ENCODE data around the gene HSPA5.
"Not testable (repeated sequence)": the region's sequence is repeated elsewhere in the genome, so short reads cannot be mapped to it uniquely, and the experiment has no call there.

The HSPA5 gene

DNA sequence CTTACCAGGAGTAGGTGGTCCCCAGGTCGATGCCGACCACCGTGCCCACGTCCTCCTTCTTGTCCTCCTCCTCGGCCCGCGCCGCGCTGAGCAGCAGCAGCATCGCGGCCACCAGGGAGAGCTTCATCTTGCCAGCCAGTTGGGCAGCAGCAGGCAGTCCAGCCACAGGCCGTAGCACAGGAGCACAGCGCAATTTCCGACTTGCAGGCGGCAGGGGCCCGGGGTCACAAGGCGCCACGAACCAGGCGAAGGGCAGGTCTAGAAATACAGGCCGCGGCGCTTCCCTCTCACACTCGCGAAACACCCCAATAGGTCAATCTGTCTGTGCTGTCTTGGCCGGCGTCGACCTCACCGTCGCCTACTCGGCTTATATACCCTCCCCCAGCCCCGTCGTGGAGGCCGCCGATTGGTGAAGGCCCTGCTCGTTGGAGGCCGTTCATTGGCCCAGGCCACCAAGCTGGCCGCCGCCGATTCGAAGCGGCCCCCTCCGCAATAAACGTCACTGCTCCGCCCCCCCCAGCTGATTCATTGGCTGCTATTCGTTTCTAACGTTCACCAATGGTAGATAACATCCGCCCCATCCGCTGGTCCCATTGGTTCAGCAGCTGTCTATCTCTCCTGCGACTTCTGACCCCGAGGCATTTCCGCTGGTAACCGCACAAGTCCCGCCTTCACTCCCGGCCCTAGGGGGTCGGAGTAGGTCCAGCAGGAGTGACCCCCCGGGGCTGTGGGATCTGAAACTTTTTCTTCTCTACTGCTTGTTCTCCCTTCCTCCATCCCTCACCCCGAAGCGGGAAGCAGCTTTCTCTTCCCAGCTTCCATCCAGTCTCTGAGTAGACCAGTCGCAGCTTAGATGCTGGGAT is at the start of gene HSPA5:
Gene HSPA5, minus strand, starts transcription at position 344 of the 863 bp plus-strand sequence. Its CDS starts 217 bp downstream, at position 127.
- H3K4me3 Mint-ChIP-seq = peak within 1 kb of the TSS; percentile 98
- H3K36me3 Mint-ChIP-seq = peaks cover 27% of the 10 kb centered on the region

DNA sequence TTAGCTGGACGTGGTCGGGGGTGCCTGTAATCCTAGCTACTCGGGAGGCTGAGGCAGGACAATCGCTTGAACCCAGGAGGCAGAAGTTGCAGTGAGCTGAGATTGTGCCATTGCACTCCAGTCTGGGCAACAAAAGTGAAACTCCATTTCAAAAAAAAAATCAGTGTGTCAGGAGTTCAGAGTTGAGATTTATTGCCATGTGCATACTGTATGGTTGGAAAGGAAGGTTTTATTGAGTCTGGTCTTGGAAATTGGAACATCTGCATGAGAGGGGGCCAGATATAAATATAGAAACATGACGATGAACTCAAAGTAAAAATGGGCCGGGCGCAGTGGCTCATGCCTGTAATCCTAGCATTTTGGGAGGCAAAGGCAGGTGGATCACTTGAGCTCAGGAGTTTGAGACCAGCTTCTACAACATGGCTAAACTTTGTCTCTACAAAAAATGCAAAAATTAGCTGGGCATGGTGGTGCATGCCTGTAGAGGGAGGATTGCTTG is 45.8 kb upstream of the HSPA5 start:
- H3K27me3 Mint-ChIP-seq; H3K4me3 Mint-ChIP-seq; H3K9me3 Mint-ChIP-seq (ENCODE audit: low read depth); H3K36me3 Mint-ChIP-seq; H3K27ac Mint-ChIP-seq: not testable (repeated sequence)
- H3K4me1 Mint-ChIP-seq (ENCODE audit: low read depth) = peaks cover 19% of the 10 kb centered on the region

More for the DNA sequence above, at the start of gene HSPA5:
- Mint-ChIP-seq H3K9me3 (ENCODE audit: low read depth) (no peaks in the 10 kb centered on the region), H3K27me3 (no peaks in the 10 kb centered on the region), H3K27ac (peak within 1 kb of the TSS; percentile 98), H3K4me1 (ENCODE audit: low read depth) (peaks cover 45% of the 10 kb centered on the region)

DNA sequence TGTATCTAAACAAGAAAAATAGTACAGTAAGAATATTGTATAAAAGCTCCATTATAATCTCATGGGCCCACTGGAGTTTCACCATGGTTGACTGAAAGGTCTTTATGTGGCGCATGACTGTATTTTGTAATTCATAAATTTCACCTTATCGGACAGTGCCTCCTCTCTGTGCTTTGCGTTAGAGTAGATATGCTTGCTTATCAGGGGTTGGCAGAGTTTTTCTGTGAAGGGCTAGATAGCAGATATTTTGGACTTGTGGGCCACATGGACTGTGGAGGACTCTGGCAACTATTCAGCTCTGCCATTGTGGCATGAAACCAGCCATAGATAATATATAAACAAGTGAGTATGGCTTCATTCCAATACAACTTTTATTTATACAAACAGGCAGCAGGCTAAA is 43.7 kb upstream of the HSPA5 start:
- no peak overlapping the region for H3K4me3 Mint-ChIP-seq
- H3K36me3 Mint-ChIP-seq = peaks cover 2% of the 10 kb centered on the region
- H3K9me3 Mint-ChIP-seq (ENCODE audit: low read depth) = no peaks in the 10 kb centered on the region
- H3K4me1 Mint-ChIP-seq (ENCODE audit: low read depth) = peaks cover 19% of the 10 kb centered on the region
- no peaks in the 10 kb centered on the region for H3K27me3 Mint-ChIP-seq
- H3K27ac Mint-ChIP-seq = no peak overlapping the region

DNA sequence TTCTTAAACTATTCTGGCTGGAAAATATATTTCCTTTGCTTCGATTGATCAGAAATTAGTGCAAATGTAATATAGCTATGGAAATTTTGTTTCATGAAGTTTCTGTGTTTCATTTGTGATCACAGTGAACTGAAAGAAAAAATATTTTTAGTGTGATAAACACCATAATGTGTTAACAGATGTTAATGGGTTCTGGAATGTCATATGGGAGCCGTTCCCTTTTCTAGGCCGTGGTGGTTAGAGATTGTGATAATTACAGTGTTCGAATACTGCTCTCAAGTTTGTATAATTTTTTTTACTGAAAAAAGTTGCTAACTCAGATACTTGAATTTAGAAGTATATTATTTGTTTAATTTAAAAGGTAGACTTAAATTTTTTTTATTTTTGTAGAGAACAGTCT is 39.8 kb upstream of the HSPA5 start:
- no peak overlapping the region for H3K27ac Mint-ChIP-seq
- H3K27me3 Mint-ChIP-seq = no peaks in the 10 kb centered on the region
- H3K4me1 Mint-ChIP-seq (ENCODE audit: low read depth) = peaks cover 24% of the 10 kb centered on the region
- H3K9me3 Mint-ChIP-seq (ENCODE audit: low read depth) = no peaks in the 10 kb centered on the region
- peaks cover 4% of the 10 kb centered on the region for H3K36me3 Mint-ChIP-seq
- H3K4me3 Mint-ChIP-seq = no peak overlapping the region

DNA sequence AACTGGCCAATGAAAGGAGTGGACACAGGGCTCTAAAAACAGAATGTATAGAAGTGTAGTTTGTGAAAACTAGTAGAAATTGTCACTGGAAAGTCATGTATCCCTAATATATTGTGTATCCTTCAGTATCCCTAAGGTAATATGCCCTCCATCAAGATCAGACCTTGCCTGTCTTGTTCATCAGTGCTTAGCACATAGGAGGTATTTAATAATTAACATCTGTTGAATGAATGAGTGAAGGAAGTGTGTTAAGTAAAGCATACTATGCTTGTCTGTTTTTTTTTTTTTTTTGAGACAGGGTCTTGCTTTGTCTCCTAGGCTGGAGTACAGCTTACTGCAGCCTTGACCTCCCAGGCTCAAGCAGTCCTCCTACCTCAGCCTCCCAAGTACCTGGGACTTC is 36.3 kb upstream of the HSPA5 start:
- Mint-ChIP-seq H3K4me1 (ENCODE audit: low read depth) (peaks cover 32% of the 10 kb centered on the region), H3K27me3 (no peaks in the 10 kb centered on the region), H3K36me3 (peaks cover 3% of the 10 kb centered on the region), H3K27ac (no peak overlapping the region), H3K9me3 (ENCODE audit: low read depth) (no peaks in the 10 kb centered on the region), H3K4me3 (no peak overlapping the region)

DNA sequence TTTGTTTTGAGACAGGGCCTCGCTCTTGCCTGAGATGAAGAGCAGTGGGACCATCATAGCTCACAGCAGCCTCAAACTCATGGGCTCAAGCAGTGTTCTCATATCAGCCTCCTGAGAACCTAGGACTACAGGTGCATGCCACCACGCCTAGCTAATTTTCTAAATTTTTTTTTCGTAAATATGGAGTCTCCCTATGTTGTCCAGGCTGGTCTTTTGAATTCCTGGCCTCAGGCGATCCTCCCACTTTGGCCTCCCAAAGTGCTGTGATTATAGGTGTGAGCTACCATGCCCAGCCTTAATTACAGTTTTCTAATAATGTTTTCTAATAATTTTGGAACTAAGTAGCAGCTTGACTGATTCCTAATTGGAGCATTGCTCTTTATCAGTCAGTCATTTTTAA is 35.6 kb upstream of the HSPA5 start:
- Mint-ChIP-seq H3K36me3 (peaks cover 5% of the 10 kb centered on the region), H3K4me3 (no peak overlapping the region), H3K9me3 (ENCODE audit: low read depth) (no peaks in the 10 kb centered on the region), H3K27me3 (no peaks in the 10 kb centered on the region), H3K27ac (no peak overlapping the region), H3K4me1 (ENCODE audit: low read depth) (peaks cover 34% of the 10 kb centered on the region)

DNA sequence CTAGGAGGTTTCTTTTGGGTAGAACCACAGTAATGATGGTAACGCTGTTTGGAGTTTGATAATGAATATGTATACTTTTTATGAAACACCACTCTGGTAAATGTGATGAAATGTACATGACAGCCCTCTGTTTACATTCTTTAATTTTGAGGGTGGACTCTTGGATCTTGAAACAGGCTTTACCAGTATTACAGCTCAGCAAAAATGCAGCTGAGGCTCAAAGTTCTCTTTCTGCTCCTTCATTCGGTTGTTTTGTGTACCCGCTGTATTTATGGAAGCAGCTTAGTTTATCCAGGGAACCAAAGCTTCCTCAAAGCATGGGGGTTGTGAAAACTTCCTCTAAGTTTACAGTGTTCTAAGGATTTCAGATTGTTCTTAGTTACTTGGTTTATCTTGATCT is 31.6 kb upstream of the HSPA5 start:
- peaks cover 49% of the 10 kb centered on the region for H3K4me1 Mint-ChIP-seq (ENCODE audit: low read depth)
- peaks cover 11% of the 10 kb centered on the region for H3K36me3 Mint-ChIP-seq
- H3K4me3 Mint-ChIP-seq = no peak overlapping the region
- H3K27ac Mint-ChIP-seq = no peak overlapping the region
- no peaks in the 10 kb centered on the region for H3K27me3 Mint-ChIP-seq
- no peaks in the 10 kb centered on the region for H3K9me3 Mint-ChIP-seq (ENCODE audit: low read depth)

DNA sequence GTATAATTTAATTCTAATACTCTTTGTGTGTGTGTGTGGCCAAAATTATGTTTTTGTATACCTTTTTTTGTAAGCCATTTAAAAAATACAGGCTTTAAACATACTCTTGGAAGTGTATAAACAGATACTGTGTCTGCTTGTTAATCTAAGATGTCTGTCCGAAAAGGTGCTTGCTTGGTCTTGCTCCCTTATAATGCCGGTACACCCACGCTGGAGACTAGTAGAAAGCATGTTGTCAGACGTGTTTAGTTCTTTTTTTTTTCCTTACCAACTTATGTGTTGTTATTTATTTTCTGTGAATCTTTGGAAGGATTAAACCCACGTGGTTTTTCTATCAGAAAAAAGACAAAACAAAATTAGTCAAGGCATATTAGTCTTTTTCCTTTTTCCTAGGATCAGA is 29.9 kb upstream of the HSPA5 start:
- H3K27ac Mint-ChIP-seq = no peak overlapping the region
- peaks cover 46% of the 10 kb centered on the region for H3K4me1 Mint-ChIP-seq (ENCODE audit: low read depth)
- no peak overlapping the region for H3K4me3 Mint-ChIP-seq
- peaks cover 8% of the 10 kb centered on the region for H3K36me3 Mint-ChIP-seq
- H3K9me3 Mint-ChIP-seq (ENCODE audit: low read depth) = no peaks in the 10 kb centered on the region
- no peaks in the 10 kb centered on the region for H3K27me3 Mint-ChIP-seq

DNA sequence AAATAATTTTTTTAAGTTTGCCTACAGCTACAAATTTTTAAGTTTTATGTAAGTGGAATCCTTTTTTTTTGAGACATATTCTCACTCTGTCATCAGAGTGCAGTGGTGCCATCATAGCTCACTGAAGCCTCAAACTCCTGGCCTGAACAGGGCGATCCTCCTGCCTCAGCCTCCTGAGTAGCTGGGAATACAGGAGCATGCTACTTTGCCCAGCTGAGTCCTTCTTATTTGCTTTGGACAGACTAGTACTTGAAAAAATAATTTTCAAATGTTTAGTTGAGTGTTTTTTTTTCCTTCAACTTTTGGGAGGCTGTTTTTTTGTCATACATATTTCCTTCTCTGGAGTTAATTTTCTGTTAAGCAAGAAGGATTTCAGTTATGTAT is 27.9 kb upstream of the HSPA5 start:
- Mint-ChIP-seq H3K36me3 (peaks cover 14% of the 10 kb centered on the region), H3K4me3 (no peak overlapping the region), H3K27ac (no peak overlapping the region)

DNA sequence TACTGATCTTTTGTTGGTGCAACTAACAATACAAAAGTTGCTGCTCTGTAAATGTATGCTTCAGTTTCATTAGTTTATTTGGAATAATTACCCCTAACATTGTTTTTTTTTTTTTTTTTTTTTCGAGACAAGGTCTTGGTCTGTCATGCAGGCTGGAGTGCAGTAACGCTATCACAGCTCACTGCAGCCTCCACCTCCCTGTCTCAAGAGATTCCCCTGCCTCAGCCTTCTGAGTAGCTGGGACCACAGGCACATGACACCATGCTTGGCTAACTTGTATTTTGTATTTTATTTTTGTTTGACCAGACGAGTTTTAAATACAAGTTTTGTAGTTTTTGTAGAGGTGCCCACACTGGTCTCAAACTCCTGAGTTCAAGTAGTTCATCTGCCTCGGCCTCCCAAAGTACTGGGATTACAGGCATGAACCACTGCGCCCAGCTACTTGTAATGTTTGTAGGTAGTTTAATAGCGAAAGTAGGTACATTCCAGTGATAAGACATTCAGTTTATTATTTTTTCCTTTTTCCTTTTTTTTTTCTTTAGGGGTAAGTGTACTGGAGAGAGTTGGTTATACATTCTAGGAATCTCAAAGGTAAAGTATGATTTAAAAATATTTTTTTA is 27.4 kb upstream of the HSPA5 start:
- Mint-ChIP-seq H3K4me1 (ENCODE audit: low read depth) (peaks cover 55% of the 10 kb centered on the region), H3K36me3 (peaks cover 16% of the 10 kb centered on the region), H3K4me3 (no peak overlapping the region)

More for the DNA sequence above, 27.9 kb upstream of the HSPA5 start:
- Mint-ChIP-seq H3K27me3 (no peaks in the 10 kb centered on the region), H3K9me3 (ENCODE audit: low read depth) (no peaks in the 10 kb centered on the region), H3K4me1 (ENCODE audit: low read depth) (peaks cover 52% of the 10 kb centered on the region)

DNA sequence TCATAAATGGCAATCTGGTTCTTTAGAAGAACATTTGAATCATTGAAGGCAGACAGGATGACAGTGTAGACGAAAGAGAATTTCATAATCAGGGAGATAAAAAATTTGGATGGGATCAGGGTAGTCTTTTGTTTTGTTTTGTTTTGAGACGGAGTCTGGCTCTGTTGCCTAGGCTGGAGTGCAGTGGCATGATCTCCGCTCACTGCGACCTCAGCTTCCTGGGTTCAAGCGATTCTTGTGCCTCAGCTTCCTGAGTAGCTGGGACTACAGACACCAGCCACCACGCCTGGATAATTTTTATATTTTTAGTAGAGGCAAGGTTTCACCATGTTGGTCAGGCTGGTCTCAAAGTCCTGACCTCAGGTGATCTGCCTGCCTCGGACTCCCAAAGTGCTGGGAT is 22.9 kb upstream of the HSPA5 start:
- peak overlapping the region; percentile 83 for H3K27ac Mint-ChIP-seq
- H3K4me3 Mint-ChIP-seq = peak overlapping the region; percentile 98
- not testable (repeated sequence) for H3K9me3 Mint-ChIP-seq (ENCODE audit: low read depth); H3K36me3 Mint-ChIP-seq; H3K27me3 Mint-ChIP-seq
- peaks cover 47% of the 10 kb centered on the region for H3K4me1 Mint-ChIP-seq (ENCODE audit: low read depth)

More for the DNA sequence above, 27.4 kb upstream of the HSPA5 start:
- Mint-ChIP-seq H3K27me3 (no peaks in the 10 kb centered on the region), H3K27ac (peak overlapping the region; percentile 50), H3K9me3 (ENCODE audit: low read depth) (no peaks in the 10 kb centered on the region)

DNA sequence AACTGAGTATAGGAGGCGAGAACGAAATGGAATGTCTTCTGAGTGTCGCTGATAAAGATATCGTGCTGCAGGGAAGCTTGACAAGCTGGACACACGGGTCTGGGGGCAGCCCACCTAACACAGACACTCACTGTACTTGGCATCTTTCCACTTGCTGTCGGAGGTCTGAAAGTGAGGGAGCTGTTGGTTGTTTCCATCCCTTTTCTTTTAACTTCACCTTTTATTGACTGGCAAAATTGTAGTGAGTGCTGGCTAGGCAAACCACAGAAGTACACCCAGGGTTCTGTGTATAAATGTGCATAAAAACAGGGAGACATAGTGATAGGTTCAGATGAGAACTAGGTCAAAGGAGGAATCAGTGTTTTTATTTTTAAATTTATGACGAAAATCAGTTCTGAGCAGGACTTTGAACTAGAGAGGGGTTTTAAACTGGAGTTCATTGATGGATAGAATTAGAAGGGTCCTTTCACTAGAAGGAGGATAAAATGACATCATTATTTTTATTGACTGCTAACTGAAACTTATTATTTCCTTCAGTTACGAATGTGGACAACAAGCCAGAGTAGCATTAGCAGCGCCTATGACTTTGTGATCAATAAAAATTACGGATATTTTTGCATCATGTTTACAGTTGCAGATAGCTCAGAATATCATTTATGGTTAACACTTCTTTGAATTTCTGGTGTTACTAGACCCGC is 21.3 kb upstream of the HSPA5 start:
- Mint-ChIP-seq H3K27me3 (no peaks in the 10 kb centered on the region), H3K4me3 (peak overlapping the region; percentile 98), H3K27ac (peak overlapping the region; percentile 92), H3K9me3 (ENCODE audit: low read depth) (no peaks in the 10 kb centered on the region), H3K4me1 (ENCODE audit: low read depth) (peaks cover 38% of the 10 kb centered on the region), H3K36me3 (peaks cover 8% of the 10 kb centered on the region)

DNA sequence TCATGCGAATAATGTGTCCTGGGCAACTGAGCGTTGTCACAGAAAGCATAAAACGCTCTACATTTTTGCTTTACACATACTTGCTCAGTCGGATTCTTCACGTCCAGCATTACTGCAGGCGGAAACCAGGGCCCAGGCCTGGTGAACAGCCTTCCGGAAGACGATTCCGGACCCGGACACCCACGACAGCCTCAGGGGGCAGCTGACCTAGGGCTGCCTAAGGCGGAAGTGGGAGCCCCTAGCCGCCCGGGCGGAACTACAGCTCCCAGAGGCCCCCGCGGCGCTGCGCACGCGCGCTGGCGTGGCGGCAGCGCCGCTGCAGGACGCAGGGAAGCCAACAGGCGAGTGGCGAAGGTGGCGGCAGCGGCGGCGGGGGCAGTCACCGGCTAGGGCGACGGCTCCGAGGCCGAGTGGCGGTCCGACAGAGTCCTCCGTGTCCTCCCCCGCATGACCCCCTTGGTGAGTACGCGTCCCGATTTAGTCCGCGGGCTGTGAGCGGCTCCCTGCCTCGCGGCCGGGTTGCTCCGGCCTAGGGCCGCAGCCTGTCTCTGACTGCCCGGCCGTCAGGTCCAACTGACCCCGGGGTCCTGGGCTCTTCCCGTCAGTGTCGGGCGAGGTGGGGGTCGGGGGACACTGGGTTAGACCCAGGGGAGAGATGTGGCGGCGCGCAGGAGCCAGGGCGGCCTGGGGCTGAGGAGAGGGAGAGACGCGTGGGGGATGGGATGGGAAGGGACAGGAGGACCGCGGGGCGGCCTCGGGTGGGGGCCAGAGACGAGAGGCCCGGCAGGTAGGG is 20.6 kb upstream of the HSPA5 start, which contains the start of gene GAPVD1:
Gene GAPVD1, plus strand, starts transcription at position 326 of the 793 bp plus-strand sequence. CDS start 37,096 bp downstream, outside the sequence.
- Mint-ChIP-seq H3K4me1 (ENCODE audit: low read depth) (peaks cover 33% of the 10 kb centered on the region), H3K9me3 (ENCODE audit: low read depth) (no peaks in the 10 kb centered on the region), H3K27ac (peak within 1 kb of the TSS; percentile 92), H3K27me3 (no peaks in the 10 kb centered on the region), H3K36me3 (peaks cover 8% of the 10 kb centered on the region), H3K4me3 (peak within 1 kb of the TSS; percentile 98)

DNA sequence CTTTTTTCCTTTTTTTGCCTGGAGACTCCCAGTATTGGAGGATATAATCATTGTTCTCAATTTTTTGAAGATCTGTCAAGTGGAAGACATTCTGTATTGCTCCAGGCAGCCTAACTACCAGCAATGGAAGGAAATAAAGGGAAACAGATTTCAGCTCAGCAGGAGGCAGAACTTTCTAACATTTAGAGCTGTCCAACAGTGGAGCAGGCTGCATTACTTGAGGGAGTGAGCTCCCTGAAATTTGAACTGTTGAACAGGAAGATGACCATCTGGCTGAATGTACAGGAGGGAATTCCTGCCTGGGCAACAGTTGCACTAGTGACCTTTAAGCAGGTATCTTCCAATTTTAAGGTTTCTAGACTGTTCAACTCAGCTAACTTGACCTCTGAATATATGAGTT is 19.4 kb upstream of the HSPA5 start:
- Mint-ChIP-seq H3K4me3 (peak overlapping the region; percentile 98), H3K36me3 (peaks cover 8% of the 10 kb centered on the region), H3K4me1 (ENCODE audit: low read depth) (peaks cover 31% of the 10 kb centered on the region), H3K9me3 (ENCODE audit: low read depth) (no peaks in the 10 kb centered on the region), H3K27ac (peak overlapping the region; percentile 34), H3K27me3 (no peaks in the 10 kb centered on the region)

Data from activated naive CD8-positive, alpha-beta T cell (primary cell).